HCT116 (cell line): ENCODE results near the gene FAM118A. TPM values are rescaled to one million over a fixed set of nuclear protein-coding genes. Genes with fewer than 3 reads are reported as not detected.
A peak's percentile ranks its signal among the peaks of the same experiment; 100 is the strongest.

Experiments used
- ATAC-seq: fragments of 200-7000 bp; cut with Tn5 transposase; 2 replicates; pipeline ENCODE4 v1.9.1; 2020; ENCODE audit warnings: mild to moderate bottlenecking, moderate library complexity
- BruUV-seq: library from RNA; stranded (reverse); fragments of 400-500 nt; replicated peaks from 2 replicates; lab custom pipeline; 2021; lab: Mats Ljungman, UMichigan
- CTCF ChIA-PET: fragments of 300-600 bp; sonication (Branson Sonifier 250); formaldehyde crosslinking; loops from one replicate; lab custom pipeline; 2021; ENCODE audit warnings: antibody characterized with exemption; lab: Charles Lee
- POLR2A ChIA-PET: fragments of 300-600, 350-600 bp; sonication (Branson Sonifier 250); formaldehyde crosslinking; loops from one replicate; lab custom pipeline; 2021; ENCODE audit warnings: antibody characterized with exemption; lab: Charles Lee
- RAD21 ChIA-PET, 2 experiments: fragments of 300-600 bp; sonication (Branson Sonifier 250); formaldehyde crosslinking; loops; one replicate each; lab custom pipeline; 2023; ENCODE audit warnings: low total read pairs in 2 of 2; ENCODE audit not compliant: uncharacterized antibody in 2 of 2, unreplicated experiment in 2 of 2, low non-redundant PET in 1 of 2; lab: Charles Lee
- DNase-seq: peaks from one replicate; pipeline ENCODE4 v3.0.0-alpha.2; 2010; ENCODE audit warnings: low read depth, low spot score
- H2AFZ ChIP-seq: fragments of 200-600 bp; shearing (Covaris generic), sonication (generic); 2 replicates; pipeline ENCODE4 v1.6.1; 2017; ENCODE audit warnings: low read depth, mixed run types, mixed read lengths, antibody characterized with exemption, low read length; ENCODE audit not compliant: poor library complexity, severe bottlenecking
- H3K27ac ChIP-seq: 2 replicates; pipeline ENCODE4 v1.5.1; 2012; ENCODE audit warnings: low read depth, low read length
- H3K27me3 ChIP-seq: fragments of 200-600 bp; sonication (generic); 2 replicates; pipeline ENCODE4 v1.6.1; 2016; ENCODE audit warnings: mixed run types, low read length, mixed read lengths; ENCODE audit not compliant: insufficient read depth
- H3K36me3 ChIP-seq, 2 experiments: fragments of 200-500 bp in 1 of 2; fragments of 200-600 bp in 1 of 2; sonication (Bioruptor generic) in 1 of 2; sonication (generic) in 1 of 2; 2 replicates each; pipeline versions ENCODE4 v1.5.1 to v1.6.1; 2014 to 2016; ENCODE audit warnings: low read length in 2 of 2, inconsistent platforms in 1 of 2, mixed read lengths in 1 of 2, mixed run types in 1 of 2; ENCODE audit not compliant: insufficient read depth in 2 of 2, control insufficient read depth in 1 of 2
- H3K4me1 ChIP-seq, 2 experiments: fragments of 200-600 bp in 1 of 2; sonication (generic) in 1 of 2; 2 replicates each; pipeline versions ENCODE4 v1.5.1 to v1.6.1; 2012 to 2017; ENCODE audit warnings: low read length in 2 of 2, inconsistent platforms in 1 of 2, mild to moderate bottlenecking in 1 of 2, mixed read lengths in 1 of 2, mixed run types in 1 of 2, moderate library complexity in 1 of 2; ENCODE audit not compliant: insufficient read depth in 2 of 2, control insufficient read depth in 1 of 2
- H3K4me2 ChIP-seq: fragments of 200-600 bp; sonication (generic); 2 replicates; pipeline ENCODE4 v1.6.1; 2017; ENCODE audit warnings: mixed run types, low read length, mixed read lengths
- H3K4me3 ChIP-seq, 2 experiments: fragments of 200-600 bp in 1 of 2; sonication (generic) in 1 of 2; replicated peaks in 1 of 2; 2 replicates each; pipeline ENCODE4 v1.5.1; 2011 to 2016; ENCODE audit warnings: low read length in 2 of 2, control low read depth in 1 of 2, low read depth in 1 of 2, mild to moderate bottlenecking in 1 of 2, mixed read lengths in 1 of 2, mixed run types in 1 of 2
- H3K79me2 ChIP-seq: fragments of 200-600 bp; sonication (generic); 2 replicates; pipeline ENCODE4 v1.6.1; 2017; ENCODE audit warnings: mild to moderate bottlenecking, mixed run types, low read length, moderate library complexity, mixed read lengths; ENCODE audit not compliant: insufficient read depth
- H3K9ac ChIP-seq: fragments of 200-600 bp; sonication (generic); 2 replicates; pipeline ENCODE4 v1.6.1; 2016; ENCODE audit warnings: low read length, mixed read lengths
- H3K9me2 ChIP-seq: fragments of 200-600 bp; sonication (generic), shearing (Covaris generic); 2 replicates; pipeline ENCODE4 v1.6.1; 2017; ENCODE audit warnings: mixed run types, mild to moderate bottlenecking, moderate library complexity; ENCODE audit not compliant: insufficient read depth
- H3K9me3 ChIP-seq, 2 experiments: fragments of 200-500 bp in 1 of 2; fragments of 200-600 bp in 1 of 2; sonication (Bioruptor generic) in 1 of 2; sonication (generic) in 1 of 2; 2 replicates each; pipeline ENCODE4 v1.6.1; 2014 to 2017; ENCODE audit warnings: low read length in 2 of 2, mixed read lengths in 2 of 2, inconsistent platforms in 1 of 2, low read depth in 1 of 2, mild to moderate bottlenecking in 1 of 2, mixed run types in 1 of 2, moderate library complexity in 1 of 2; ENCODE audit not compliant: control insufficient read depth in 1 of 2, insufficient read depth in 1 of 2
- H4K20me1 ChIP-seq: fragments of 200-600 bp; sonication (generic), shearing (Covaris generic); 2 replicates; pipeline ENCODE4 v1.6.1; 2017; ENCODE audit warnings: mixed run types, mild to moderate bottlenecking, moderate library complexity; ENCODE audit not compliant: insufficient read depth
- ELF1 ChIP-seq: IDR thresholded peaks from 2 replicates; pipeline ENCODE4 v1.6.1; 2012; ENCODE audit warnings: low read depth, borderline replicate concordance
- EZH2 ChIP-seq: fragments of 200-600 bp; sonication (generic); IDR thresholded peaks from 2 replicates; pipeline ENCODE4 v1.6.1; 2017; ENCODE audit warnings: antibody characterized with exemption, mixed run types
- EZH2phosphoT487 ChIP-seq: fragments of 200-600 bp; IDR thresholded peaks from 2 replicates; pipeline ENCODE4 v1.6.1; 2018; ENCODE audit warnings: antibody characterized with exemption, borderline replicate concordance
- FOSL1 ChIP-seq: IDR thresholded peaks from 2 replicates; pipeline ENCODE4 v1.6.1; 2012; ENCODE audit warnings: low read depth
- SIN3A ChIP-seq: IDR thresholded peaks from 2 replicates; pipeline ENCODE4 v1.6.1; 2012; ENCODE audit warnings: low read depth
- SP1 ChIP-seq: IDR thresholded peaks from 2 replicates; pipeline ENCODE4 v1.6.1; 2012; ENCODE audit warnings: low read depth
- SRF ChIP-seq: IDR thresholded peaks from 2 replicates; pipeline ENCODE4 v1.6.1; 2012; ENCODE audit warnings: low read depth
- ZNF274 ChIP-seq: fragments of 200-500 bp; sonication (Bioruptor generic); IDR thresholded peaks from 2 replicates; pipeline ENCODE4 v1.6.1; 2014; ENCODE audit warnings: mild to moderate bottlenecking, low read depth, low read length, inconsistent platforms
- intact Hi-C: fragments of 100-400 bp; cut with micrococcal nuclease; formaldehyde crosslinking; loops from 2 replicates; pipeline ENCODE4 v1.10.0; 2022
- total RNA-seq: library from RNA; stranded (reverse); gene quantifications from one replicate; pipeline ENCODE4 v1.2.1, GENCODE V29; 2021; ENCODE audit not compliant: unreplicated experiment
- TF ChIP-seq, protein P1 (sequence below), 3 experiments: fragments of 200-600 bp in 1 of 3; sonication (generic) in 1 of 3; IDR thresholded peaks in 2 of 3; conservative IDR thresholded peaks in 1 of 3; 2 replicates each; pipeline ENCODE4 v1.5.1; 2012 to 2017; ENCODE audit warnings: low read depth in 2 of 3, low read length in 2 of 3, antibody characterized with exemption in 1 of 3, borderline replicate concordance in 1 of 3, control low read depth in 1 of 3, mild to moderate bottlenecking in 1 of 3, mixed read lengths in 1 of 3, mixed run types in 1 of 3, moderate library complexity in 1 of 3; ENCODE audit not compliant: insufficient read depth in 1 of 3
- TF ChIP-seq, protein P2 (sequence below): IDR thresholded peaks from 2 replicates; pipeline ENCODE4 v1.6.1; 2012; ENCODE audit warnings: low read depth
- TF ChIP-seq, protein P3 (sequence below): IDR thresholded peaks from 2 replicates; pipeline ENCODE4 v1.6.1; 2012

The FAM118A gene
- total RNA-seq, 1 experiment from 2014 or later, result 43.2 TPM

DNA sequence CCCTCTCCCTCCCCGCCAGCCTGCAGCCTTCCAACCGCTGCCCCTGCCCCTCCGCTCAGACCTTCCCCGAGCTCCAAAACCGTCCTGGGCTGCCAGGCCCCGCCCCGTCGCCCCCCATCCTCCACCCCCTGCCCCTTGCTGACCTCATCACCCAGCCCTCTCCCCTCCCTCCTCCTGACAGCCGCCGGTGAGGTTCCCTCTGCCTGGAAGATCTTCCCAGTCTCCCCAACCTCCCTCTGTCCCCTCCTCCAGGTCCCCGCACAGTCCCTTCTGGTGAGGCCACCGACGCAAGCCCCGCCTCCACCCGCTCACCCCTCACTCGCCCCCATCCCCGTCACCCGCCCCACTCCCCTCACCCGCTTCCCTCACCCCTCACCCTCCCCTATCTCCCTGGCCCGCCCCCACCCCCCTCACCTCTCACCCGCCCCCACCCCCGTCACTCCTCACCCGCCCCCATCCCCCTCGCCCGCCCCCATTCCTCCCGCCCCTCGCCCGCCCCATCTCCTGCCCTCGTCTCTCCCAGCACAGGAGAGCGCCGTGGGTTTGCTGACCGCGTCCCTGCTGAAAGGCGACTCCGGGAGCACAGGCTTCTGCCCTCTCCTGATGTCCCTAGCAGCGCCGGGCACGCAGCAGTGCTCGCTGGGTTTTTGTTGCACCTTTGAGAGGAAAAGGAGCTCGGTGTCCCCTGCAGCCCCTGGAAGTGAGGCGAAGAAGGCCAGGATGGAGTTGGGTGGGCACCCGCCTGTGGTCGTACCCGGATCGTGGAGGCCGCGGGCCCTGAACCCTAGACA, 41.4 kb upstream of the FAM118A start:
- intact Hi-C loops, result no loop called here

More for the DNA sequence above, 41.4 kb upstream of the FAM118A start:
- H3K9ac ChIP-seq, result peak overlapping the region; percentile 52
- RAD21 ChIA-PET, result interaction anchor here in 1 of 2 experiments (0.7 kb wide), 1 partner anchor 166 kb away, joined by 8 read pairs; no protein-coding TSS in a partner anchor
- H3K4me2 ChIP-seq, result peak overlapping the region; percentile 99
- H4K20me1 ChIP-seq, result no peaks in the 10 kb centered on the region
- DNase-seq (no peak), ATAC-seq (peak; percentile 36)
- H3K27me3 ChIP-seq, result no peaks in the 10 kb centered on the region
- POLR2A ChIA-PET, result no interaction called here
- CTCF ChIA-PET, result interaction anchor here (1.0 to 1.3 kb wide), 2 partner anchors 10 to 169 kb away, joined by 3 to 5 read pairs; no protein-coding TSS in a partner anchor
- H3K9me2 ChIP-seq, result no peaks in the 10 kb centered on the region
- no peaks in the 10 kb centered on the region for H3K9me3 ChIP-seq
- no peaks in the 10 kb centered on the region for H3K79me2 ChIP-seq
- no peaks in the 10 kb centered on the region for H3K36me3 ChIP-seq
- no peak overlapping the region; the same call in 1 of the 2 replicates for H3K27ac ChIP-seq
- H2AFZ ChIP-seq, result peak overlapping the region; percentile 100
- H3K4me1 ChIP-seq, result peaks cover 13 to 22% of the 10 kb centered on the region in 2 experiments
- peak overlapping the region; percentile 55 to 72 for H3K4me3 ChIP-seq
- BruUV-seq, result no TSS peak
- TF ChIP-seq, protein P1, sequence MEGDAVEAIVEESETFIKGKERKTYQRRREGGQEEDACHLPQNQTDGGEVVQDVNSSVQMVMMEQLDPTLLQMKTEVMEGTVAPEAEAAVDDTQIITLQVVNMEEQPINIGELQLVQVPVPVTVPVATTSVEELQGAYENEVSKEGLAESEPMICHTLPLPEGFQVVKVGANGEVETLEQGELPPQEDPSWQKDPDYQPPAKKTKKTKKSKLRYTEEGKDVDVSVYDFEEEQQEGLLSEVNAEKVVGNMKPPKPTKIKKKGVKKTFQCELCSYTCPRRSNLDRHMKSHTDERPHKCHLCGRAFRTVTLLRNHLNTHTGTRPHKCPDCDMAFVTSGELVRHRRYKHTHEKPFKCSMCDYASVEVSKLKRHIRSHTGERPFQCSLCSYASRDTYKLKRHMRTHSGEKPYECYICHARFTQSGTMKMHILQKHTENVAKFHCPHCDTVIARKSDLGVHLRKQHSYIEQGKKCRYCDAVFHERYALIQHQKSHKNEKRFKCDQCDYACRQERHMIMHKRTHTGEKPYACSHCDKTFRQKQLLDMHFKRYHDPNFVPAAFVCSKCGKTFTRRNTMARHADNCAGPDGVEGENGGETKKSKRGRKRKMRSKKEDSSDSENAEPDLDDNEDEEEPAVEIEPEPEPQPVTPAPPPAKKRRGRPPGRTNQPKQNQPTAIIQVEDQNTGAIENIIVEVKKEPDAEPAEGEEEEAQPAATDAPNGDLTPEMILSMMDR (IDR thresholded peaks at IDR 0.05 in 2 of 3, conservative IDR thresholded peaks at IDR 0.05 in 1 of 3; ENCODE audit: borderline replicate concordance in 1 of 3, insufficient read depth in 1 of 3, low read depth in 2 of 3, low read length in 2 of 3), result no peak
- TF ChIP-seq SRF (no peak), EZH2phosphoT487 (no peak), ZNF274 (no peak), SP1 (no peak), SIN3A (no peak), FOSL1 (no peak), EZH2 (no peak), ELF1 (no peak)
- TF ChIP-seq, protein P2, sequence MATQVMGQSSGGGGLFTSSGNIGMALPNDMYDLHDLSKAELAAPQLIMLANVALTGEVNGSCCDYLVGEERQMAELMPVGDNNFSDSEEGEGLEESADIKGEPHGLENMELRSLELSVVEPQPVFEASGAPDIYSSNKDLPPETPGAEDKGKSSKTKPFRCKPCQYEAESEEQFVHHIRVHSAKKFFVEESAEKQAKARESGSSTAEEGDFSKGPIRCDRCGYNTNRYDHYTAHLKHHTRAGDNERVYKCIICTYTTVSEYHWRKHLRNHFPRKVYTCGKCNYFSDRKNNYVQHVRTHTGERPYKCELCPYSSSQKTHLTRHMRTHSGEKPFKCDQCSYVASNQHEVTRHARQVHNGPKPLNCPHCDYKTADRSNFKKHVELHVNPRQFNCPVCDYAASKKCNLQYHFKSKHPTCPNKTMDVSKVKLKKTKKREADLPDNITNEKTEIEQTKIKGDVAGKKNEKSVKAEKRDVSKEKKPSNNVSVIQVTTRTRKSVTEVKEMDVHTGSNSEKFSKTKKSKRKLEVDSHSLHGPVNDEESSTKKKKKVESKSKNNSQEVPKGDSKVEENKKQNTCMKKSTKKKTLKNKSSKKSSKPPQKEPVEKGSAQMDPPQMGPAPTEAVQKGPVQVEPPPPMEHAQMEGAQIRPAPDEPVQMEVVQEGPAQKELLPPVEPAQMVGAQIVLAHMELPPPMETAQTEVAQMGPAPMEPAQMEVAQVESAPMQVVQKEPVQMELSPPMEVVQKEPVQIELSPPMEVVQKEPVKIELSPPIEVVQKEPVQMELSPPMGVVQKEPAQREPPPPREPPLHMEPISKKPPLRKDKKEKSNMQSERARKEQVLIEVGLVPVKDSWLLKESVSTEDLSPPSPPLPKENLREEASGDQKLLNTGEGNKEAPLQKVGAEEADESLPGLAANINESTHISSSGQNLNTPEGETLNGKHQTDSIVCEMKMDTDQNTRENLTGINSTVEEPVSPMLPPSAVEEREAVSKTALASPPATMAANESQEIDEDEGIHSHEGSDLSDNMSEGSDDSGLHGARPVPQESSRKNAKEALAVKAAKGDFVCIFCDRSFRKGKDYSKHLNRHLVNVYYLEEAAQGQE, result no peak
- TF ChIP-seq, protein P3, sequence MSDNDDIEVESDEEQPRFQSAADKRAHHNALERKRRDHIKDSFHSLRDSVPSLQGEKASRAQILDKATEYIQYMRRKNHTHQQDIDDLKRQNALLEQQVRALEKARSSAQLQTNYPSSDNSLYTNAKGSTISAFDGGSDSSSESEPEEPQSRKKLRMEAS, result no peak
